Fibroblast of gingiva (primary cell): ENCODE results near the gene CFAP20DC.
"Not testable (repeated sequence)": the region's sequence is repeated elsewhere in the genome, so short reads cannot be mapped to it uniquely, and the experiment has no call there.

ENCODE experiments used
- DNase-seq: peaks from one replicate; pipeline ENCODE4 v3.0.0-alpha.2; 2011; ENCODE audit warnings: low read depth

Gene CFAP20DC

GRCh38 chr3:58737644-58738043 lies 312.2 kb downstream of the CFAP20DC start:
- no peak for DNase-seq

- no peak for DNase-seq
Observed at GRCh38 chr3:58731673-58732072, 318.2 kb downstream of the CFAP20DC start.

GRCh38 chr3:58728723-58729122 lies 321.1 kb downstream of the CFAP20DC start:
- DNase-seq = no peak

GRCh38 chr3:58725326-58725853 lies 324.4 kb downstream of the CFAP20DC start:
- no peak for DNase-seq

- DNase-seq = no peak
Observed at GRCh38 chr3:58724336-58724735, 325.5 kb downstream of the CFAP20DC start.

GRCh38 chr3:58723173-58723572 lies 326.7 kb downstream of the CFAP20DC start:
- DNase-seq = peak; percentile 3

GRCh38 chr3:58722561-58722960 lies 327.3 kb downstream of the CFAP20DC start:
- DNase-seq = no peak

- DNase-seq = no peak
Observed at GRCh38 chr3:58720526-58720925, 329.3 kb downstream of the CFAP20DC start.

- no peak for DNase-seq
Observed at GRCh38 chr3:58719684-58720083, 330.1 kb downstream of the CFAP20DC start.

- no peak for DNase-seq
Observed at GRCh38 chr3:58713715-58714401, 336.0 kb downstream of the CFAP20DC start.

- DNase-seq = no peak
Observed at GRCh38 chr3:58711871-58712270, 338.0 kb downstream of the CFAP20DC start.

- DNase-seq = not testable (repeated sequence)
Observed at GRCh38 chr3:58708983-58709382, 340.8 kb downstream of the CFAP20DC start.

GRCh38 chr3:58708116-58708791 lies 341.6 kb downstream of the CFAP20DC start:
- DNase-seq = no peak

- no peak for DNase-seq
Observed at GRCh38 chr3:58707390-58707930, 342.4 kb downstream of the CFAP20DC start.

GRCh38 chr3:58706395-58707167 lies 343.2 kb downstream of the CFAP20DC start:
- DNase-seq = no peak

GRCh38 chr3:58704745-58705144 lies 345.1 kb downstream of the CFAP20DC start:
- DNase-seq = no peak

GRCh38 chr3:58704304-58704703 lies 345.5 kb downstream of the CFAP20DC start:
- DNase-seq = not testable (repeated sequence)

GRCh38 chr3:58698246-58698645 lies 351.6 kb downstream of the CFAP20DC start:
- no peak for DNase-seq

- no peak for DNase-seq
Observed at GRCh38 chr3:58697561-58697960, 352.3 kb downstream of the CFAP20DC start.

- DNase-seq = not testable (repeated sequence)
Observed at GRCh38 chr3:58696813-58697212, 353.0 kb downstream of the CFAP20DC start.

GRCh38 chr3:58696093-58696492 lies 353.7 kb downstream of the CFAP20DC start:
- no peak for DNase-seq

GRCh38 chr3:58695284-58695683 lies 354.5 kb downstream of the CFAP20DC start:
- not testable (repeated sequence) for DNase-seq
